ENCODE results near the gene RPTOR.
"Not testable (repeated sequence)": the region's sequence is repeated elsewhere in the genome, so short reads cannot be mapped to it uniquely, and the experiment has no call there.

Gene RPTOR

GRCh38 chr17:80577876-80578570 lies 33.4 kb downstream of the RPTOR start:
- no peaks in the 10 kb centered on the region for H3K27me3 ChIP-seq (ENCODE audit: insufficient read depth, low read length)
- no peaks in the 10 kb centered on the region for H3K4me1 ChIP-seq (ENCODE audit: insufficient read depth, low read length)
- no peaks in the 10 kb centered on the region for H3K9me3 ChIP-seq (ENCODE audit: insufficient read depth, low read depth, low read length)
- no peaks in the 10 kb centered on the region; the same call in 1 of the 2 replicates for H3K36me3 ChIP-seq (ENCODE audit: insufficient read depth, low read length)
- no peak overlapping the region for H3K4me3 ChIP-seq (ENCODE audit: low read length)
- no peak overlapping the region for H3K9ac ChIP-seq (ENCODE audit: low read depth, low read length)
- 93% methylated on average over 14 of the region's 14 CpGs for WGBS
- H3K27ac ChIP-seq (ENCODE audit: low read depth, low read length): no peak overlapping the region

- not testable (repeated sequence) for H3K9me3 ChIP-seq (ENCODE audit: insufficient read depth, low read depth, low read length); H3K4me1 ChIP-seq (ENCODE audit: insufficient read depth, low read length); H3K4me3 ChIP-seq (ENCODE audit: low read length); H3K9ac ChIP-seq (ENCODE audit: low read depth, low read length); H3K27ac ChIP-seq (ENCODE audit: low read depth, low read length); H3K27me3 ChIP-seq (ENCODE audit: insufficient read depth, low read length); H3K36me3 ChIP-seq (ENCODE audit: insufficient read depth, low read length)
- 97% methylated on average over 14 of the region's 15 CpGs for WGBS
These were observed 34.2 kb downstream of the RPTOR start for GRCh38 chr17:80578668-80579388.

DNA sequence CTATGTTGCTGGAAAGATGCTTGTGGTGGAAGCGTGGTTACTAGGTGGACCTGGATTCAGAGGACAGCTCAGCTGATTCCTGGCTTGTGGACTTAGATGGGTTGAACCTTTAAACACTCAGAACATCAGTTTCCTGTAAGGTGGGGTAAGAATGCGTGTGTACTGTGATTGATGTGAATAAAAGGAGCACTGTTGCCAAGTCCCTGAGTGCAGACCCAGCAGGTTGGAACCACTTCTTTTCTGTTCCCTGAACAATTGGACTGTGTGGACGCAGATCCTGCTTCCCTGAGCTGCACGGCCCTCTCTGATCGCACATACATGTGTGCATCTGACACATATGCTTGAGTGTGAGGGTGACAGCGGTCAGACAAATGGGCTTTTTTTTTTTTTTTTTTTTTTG lies 37.5 kb downstream of the RPTOR start:
- H3K9ac ChIP-seq (ENCODE audit: low read depth, low read length): no peak overlapping the region
- H3K4me3 ChIP-seq (ENCODE audit: low read length): no peak overlapping the region
- no peaks in the 10 kb centered on the region for H3K9me3 ChIP-seq (ENCODE audit: insufficient read depth, low read depth, low read length)
- H3K27ac ChIP-seq (ENCODE audit: low read depth, low read length): no peak overlapping the region
- no peaks in the 10 kb centered on the region for H3K4me1 ChIP-seq (ENCODE audit: insufficient read depth, low read length)
- 94% methylated on average over 6 of the region's 6 CpGs for WGBS
- H3K27me3 ChIP-seq (ENCODE audit: insufficient read depth, low read length): no peaks in the 10 kb centered on the region
- H3K36me3 ChIP-seq (ENCODE audit: insufficient read depth, low read length): no peaks in the 10 kb centered on the region; the same call in 1 of the 2 replicates

GRCh38 chr17:80584176-80584905 lies 39.7 kb downstream of the RPTOR start:
- Histone ChIP-seq H3K9ac (ENCODE audit: low read depth, low read length) (no peak overlapping the region), H3K4me3 (ENCODE audit: low read length) (no peak overlapping the region), H3K27ac (ENCODE audit: low read depth, low read length) (no peak overlapping the region), H3K36me3 (ENCODE audit: insufficient read depth, low read length) (no peaks in the 10 kb centered on the region; the same call in 1 of the 2 replicates), H3K27me3 (ENCODE audit: insufficient read depth, low read length) (no peaks in the 10 kb centered on the region), H3K9me3 (ENCODE audit: insufficient read depth, low read depth, low read length) (no peaks in the 10 kb centered on the region), H3K4me1 (ENCODE audit: insufficient read depth, low read length) (no peaks in the 10 kb centered on the region)
- 94% methylated on average over 10 of the region's 10 CpGs for WGBS

DNA sequence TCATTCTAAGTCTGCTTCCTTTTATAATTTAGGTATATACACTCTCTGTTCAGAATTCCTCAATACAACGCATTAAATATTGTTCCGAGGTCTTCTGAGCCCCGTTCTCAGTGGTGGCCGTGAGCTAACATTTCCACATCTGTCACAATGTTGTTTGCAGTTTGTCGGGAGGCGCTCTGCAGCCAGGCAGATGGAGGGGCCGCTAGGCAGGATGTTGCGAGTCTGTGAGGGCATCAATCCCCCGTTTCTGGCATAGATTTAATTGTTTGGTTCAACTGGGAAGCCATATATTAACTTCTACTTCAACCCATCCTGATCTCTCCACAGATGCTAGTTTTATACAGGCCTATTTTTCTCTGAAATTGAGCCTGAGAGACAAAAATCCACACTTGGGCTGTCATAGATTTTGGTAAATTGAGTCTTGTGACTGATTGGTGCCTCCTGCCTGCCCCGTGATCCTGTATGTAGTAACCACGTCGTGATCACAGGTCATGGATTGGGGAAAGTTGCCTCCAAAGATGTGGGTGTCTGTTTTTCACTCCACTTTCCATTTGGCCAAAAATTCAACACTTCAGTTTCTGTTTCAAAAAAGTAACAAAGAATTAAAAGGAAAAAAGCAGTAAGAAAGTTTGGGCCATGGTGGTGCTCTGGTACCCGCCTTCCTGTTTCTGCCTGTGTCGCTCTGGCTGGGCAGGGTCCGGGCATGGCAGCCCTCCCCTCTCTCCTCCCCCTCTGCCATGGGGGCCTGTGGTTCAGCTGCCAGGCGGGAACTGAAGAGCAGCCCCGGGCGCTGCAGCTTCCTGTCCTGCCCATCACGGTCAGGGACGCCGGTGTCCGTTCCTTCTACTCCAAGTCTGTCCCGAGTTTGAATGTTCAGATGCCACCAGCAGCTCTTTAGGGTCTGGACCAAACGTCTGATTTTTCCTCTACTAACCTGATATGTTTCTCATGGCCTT lies 41.5 kb downstream of the RPTOR start:
- 93% methylated on average over 24 of the region's 24 CpGs for WGBS
- Histone ChIP-seq H3K27me3 (ENCODE audit: insufficient read depth, low read length) (no peaks in the 10 kb centered on the region), H3K9ac (ENCODE audit: low read depth, low read length) (no peak overlapping the region), H3K27ac (ENCODE audit: low read depth, low read length) (no peak overlapping the region), H3K36me3 (ENCODE audit: insufficient read depth, low read length) (no peaks in the 10 kb centered on the region; the same call in 1 of the 2 replicates), H3K4me3 (ENCODE audit: low read length) (no peak overlapping the region), H3K4me1 (ENCODE audit: insufficient read depth, low read length) (no peaks in the 10 kb centered on the region), H3K9me3 (ENCODE audit: insufficient read depth, low read depth, low read length) (no peaks in the 10 kb centered on the region)

- H3K27me3 ChIP-seq (ENCODE audit: insufficient read depth, low read length): no peaks in the 10 kb centered on the region
- WGBS: 96% methylated on average over 25 of the region's 25 CpGs
- no peak overlapping the region for H3K27ac ChIP-seq (ENCODE audit: low read depth, low read length)
- H3K4me3 ChIP-seq (ENCODE audit: low read length): no peak overlapping the region
- no peaks in the 10 kb centered on the region for H3K9me3 ChIP-seq (ENCODE audit: insufficient read depth, low read depth, low read length)
- H3K36me3 ChIP-seq (ENCODE audit: insufficient read depth, low read length): no peaks in the 10 kb centered on the region; the same call in 1 of the 2 replicates
- H3K9ac ChIP-seq (ENCODE audit: low read depth, low read length): no peak overlapping the region
- peaks cover 4% of the 10 kb centered on the region; the same call in 1 of the 2 replicates for H3K4me1 ChIP-seq (ENCODE audit: insufficient read depth, low read length)
These were observed 42.2 kb downstream of the RPTOR start for GRCh38 chr17:80586846-80587228.

- H3K36me3 ChIP-seq (ENCODE audit: insufficient read depth, low read length): no peaks in the 10 kb centered on the region
- no peaks in the 10 kb centered on the region for H3K9me3 ChIP-seq (ENCODE audit: insufficient read depth, low read depth, low read length)
- H3K9ac ChIP-seq (ENCODE audit: low read depth, low read length): no peak overlapping the region
- H3K27me3 ChIP-seq (ENCODE audit: insufficient read depth, low read length): no peaks in the 10 kb centered on the region
- WGBS: 94% methylated on average over 9 of the region's 9 CpGs
- no peak overlapping the region for H3K4me3 ChIP-seq (ENCODE audit: low read length)
- peaks cover 5% of the 10 kb centered on the region; the same call in 1 of the 2 replicates for H3K4me1 ChIP-seq (ENCODE audit: insufficient read depth, low read length)
- no peak overlapping the region for H3K27ac ChIP-seq (ENCODE audit: low read depth, low read length)
These were observed 44.2 kb downstream of the RPTOR start for GRCh38 chr17:80588702-80589383.

- H3K9me3 ChIP-seq (ENCODE audit: insufficient read depth, low read depth, low read length): no peaks in the 10 kb centered on the region
- H3K27me3 ChIP-seq (ENCODE audit: insufficient read depth, low read length): no peaks in the 10 kb centered on the region
- H3K4me3 ChIP-seq (ENCODE audit: low read length): no peak overlapping the region
- H3K36me3 ChIP-seq (ENCODE audit: insufficient read depth, low read length): no peaks in the 10 kb centered on the region
- no peak overlapping the region for H3K27ac ChIP-seq (ENCODE audit: low read depth, low read length)
- H3K9ac ChIP-seq (ENCODE audit: low read depth, low read length): no peak overlapping the region
- H3K4me1 ChIP-seq (ENCODE audit: insufficient read depth, low read length): peaks cover 5% of the 10 kb centered on the region; the same call in 1 of the 2 replicates
- 92% methylated on average over 3 of the region's 3 CpGs for WGBS
These were observed 47.1 kb downstream of the RPTOR start for GRCh38 chr17:80591788-80592187.

DNA sequence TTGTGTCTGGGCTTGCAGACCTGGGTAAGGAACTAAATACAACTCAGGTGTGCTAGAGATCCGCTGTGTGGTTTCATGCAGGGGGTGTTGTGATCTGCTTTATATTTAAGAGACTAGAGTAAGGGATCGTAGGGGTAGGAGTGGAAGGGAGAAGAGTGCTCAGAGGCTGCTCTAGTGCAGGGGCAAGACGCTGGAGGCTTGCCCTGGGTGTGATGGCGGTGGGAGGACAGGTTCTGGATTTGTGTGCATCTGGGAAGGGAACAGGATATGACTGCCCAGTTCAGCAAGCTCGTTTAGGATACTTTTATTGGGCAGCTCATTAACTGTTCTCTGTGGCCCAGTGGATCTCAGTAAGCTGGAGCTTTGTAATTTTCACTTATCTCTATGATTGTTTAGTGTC lies 47.6 kb downstream of the RPTOR start:
- H3K4me1 ChIP-seq (ENCODE audit: insufficient read depth, low read length): peaks cover 9% of the 10 kb centered on the region; the same call in 1 of the 2 replicates
- 68% methylated on average over 5 of the region's 5 CpGs for WGBS
- H3K27me3 ChIP-seq (ENCODE audit: insufficient read depth, low read length): no peaks in the 10 kb centered on the region
- no peak overlapping the region for H3K4me3 ChIP-seq (ENCODE audit: low read length)
- no peak overlapping the region for H3K9ac ChIP-seq (ENCODE audit: low read depth, low read length)
- H3K27ac ChIP-seq (ENCODE audit: low read depth, low read length): no peak overlapping the region
- no peaks in the 10 kb centered on the region for H3K9me3 ChIP-seq (ENCODE audit: insufficient read depth, low read depth, low read length)
- no peaks in the 10 kb centered on the region for H3K36me3 ChIP-seq (ENCODE audit: insufficient read depth, low read length)

DNA sequence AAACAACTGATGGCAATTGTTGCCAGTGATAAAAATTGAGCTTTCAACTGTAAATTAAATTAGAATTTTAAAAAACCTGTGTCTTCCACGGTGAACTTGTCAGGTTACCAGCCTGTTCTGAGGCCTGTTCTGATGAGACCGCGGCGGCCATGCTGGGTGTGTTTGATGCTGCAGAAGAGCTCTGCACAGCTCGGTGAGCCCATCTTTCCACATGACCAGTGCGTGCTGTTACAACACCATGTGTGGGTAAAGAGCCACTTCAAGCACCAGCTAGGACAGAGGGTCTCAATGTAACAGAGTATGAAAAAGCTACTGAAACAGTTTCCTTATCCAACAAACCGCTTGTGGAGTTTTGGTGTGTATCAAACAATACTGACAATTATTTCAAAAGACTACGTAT lies 48.5 kb downstream of the RPTOR start:
- Histone ChIP-seq H3K27me3 (ENCODE audit: insufficient read depth, low read length) (no peaks in the 10 kb centered on the region), H3K36me3 (ENCODE audit: insufficient read depth, low read length) (no peaks in the 10 kb centered on the region), H3K27ac (ENCODE audit: low read depth, low read length) (no peak overlapping the region), H3K4me1 (ENCODE audit: insufficient read depth, low read length) (peaks cover 10% of the 10 kb centered on the region; the same call in 1 of the 2 replicates), H3K4me3 (ENCODE audit: low read length) (no peak overlapping the region), H3K9me3 (ENCODE audit: insufficient read depth, low read depth, low read length) (no peaks in the 10 kb centered on the region), H3K9ac (ENCODE audit: low read depth, low read length) (no peak overlapping the region)
- 95% methylated on average over 7 of the region's 8 CpGs for WGBS
